HepG2 (cell line): ENCODE results near the gene HERC5. TPM values are rescaled to one million over a fixed set of nuclear protein-coding genes. Genes with fewer than 3 reads are reported as not detected.

ENCODE experiments used
- BORCS8-MEF2B ChIP-seq: sonication (generic); formaldehyde crosslinking; IDR thresholded peaks from 2 replicates; pipeline ENCODE4 v1.8.0; 2022; ENCODE audit warnings: mild to moderate bottlenecking, missing genetic modification reagents
- KLF11 ChIP-seq: IDR thresholded peaks from 2 replicates; pipeline ENCODE4 v1.6.1; 2016; ENCODE audit warnings: missing compliant biosample characterization
- SMAD3 ChIP-seq: sonication (generic); formaldehyde crosslinking; IDR thresholded peaks from 2 replicates; pipeline ENCODE4 v1.4.0; 2020; ENCODE audit warnings: missing genetic modification reagents
- TEAD3 ChIP-seq: optimal IDR thresholded peaks from 2 replicates; pipeline ENCODE3; 2016; ENCODE audit warnings: borderline replicate concordance
- ZNF224 ChIP-seq: sonication (generic); formaldehyde crosslinking; IDR thresholded peaks from 2 replicates; pipeline ENCODE4 v1.5.0; 2020; ENCODE audit warnings: mild to moderate bottlenecking, missing genetic modification reagents
- ZNF24 ChIP-seq: fragments of 450-650 bp; IDR thresholded peaks from 2 replicates; pipeline ENCODE4 v1.6.1; 2017; ENCODE audit warnings: antibody characterized with exemption, mild to moderate bottlenecking
- ZNF510 ChIP-seq: sonication (generic); formaldehyde crosslinking; IDR thresholded peaks from 2 replicates; pipeline ENCODE4 v1.4.0; 2020; ENCODE audit warnings: low read depth, mild to moderate bottlenecking, missing genetic modification reagents
- ZNF577 ChIP-seq: sonication (generic); formaldehyde crosslinking; IDR thresholded peaks from 2 replicates; pipeline ENCODE4 v1.4.0; 2020; ENCODE audit warnings: mild to moderate bottlenecking, low read depth, missing genetic modification reagents, borderline replicate concordance
- ZNF879 ChIP-seq: sonication (generic); formaldehyde crosslinking; IDR thresholded peaks from 2 replicates; pipeline ENCODE4 v1.8.1; 2023; ENCODE audit warnings: missing genetic modification reagents
- polyA plus RNA-seq, 8 experiments: library from polyadenylated mRNA; depleted of rRNA in 3 of 8; stranded (reverse) in 7 of 8; unstranded in 1 of 8; fragments of >200 nt; fragmentation: Illumina TruSeq in 4 of 8; extraction: Trizol in 4 of 8; gene quantifications; 2 replicates each; pipeline versions ENCODE4 v1.2.1 to v1.2.3, GENCODE V29; 2011 to 2016; ENCODE audit warnings: low read depth in 4 of 8, missing spikeins in 1 of 8, mixed read lengths in 1 of 8; ENCODE audit not compliant: insufficient read depth in 1 of 8
- total RNA-seq, 5 experiments: library from RNA; depleted of rRNA; stranded (reverse); fragments of >200 nt; fragmentation: Illumina TruSeq; extraction: Trizol; gene quantifications; 2 replicates each; pipeline ENCODE4 v1.2.3, GENCODE V29; 2016; ENCODE audit warnings: low read depth in 1 of 5
- TF ChIP-seq, protein P1 (sequence below): IDR thresholded peaks from 2 replicates; pipeline ENCODE4 v1.4.0; 2020; ENCODE audit warnings: mild to moderate bottlenecking, missing genetic modification reagents
- TF ChIP-seq, protein P2 (sequence below): sonication (generic); formaldehyde crosslinking; IDR thresholded peaks from 2 replicates; pipeline ENCODE4 v1.5.1; 2020; ENCODE audit warnings: missing genetic modification reagents, mild to moderate bottlenecking, borderline replicate concordance
- TF ChIP-seq, protein P3 (sequence below): sonication (generic); formaldehyde crosslinking; IDR thresholded peaks from 2 replicates; pipeline ENCODE4 v1.5.0; 2020; ENCODE audit warnings: mild to moderate bottlenecking, missing genetic modification reagents, moderate library complexity
- TF ChIP-seq, protein P4 (sequence below): sonication (generic); formaldehyde crosslinking; IDR thresholded peaks from 2 replicates; pipeline ENCODE4 v1.9.0; 2021; ENCODE audit warnings: mild to moderate bottlenecking, missing genetic modification reagents
- TF ChIP-seq, protein P5 (sequence below): sonication (generic); formaldehyde crosslinking; IDR thresholded peaks from 2 replicates; pipeline ENCODE4 v1.4.0; 2020; ENCODE audit warnings: missing genetic modification reagents

HERC5 gene
- total and polyA plus RNA-seq, 2 of the 13 experiments (the other 11 are each of a cell fraction or from before 2014, with no cell fraction given), result 0.13 to 0.33 TPM

DNA sequence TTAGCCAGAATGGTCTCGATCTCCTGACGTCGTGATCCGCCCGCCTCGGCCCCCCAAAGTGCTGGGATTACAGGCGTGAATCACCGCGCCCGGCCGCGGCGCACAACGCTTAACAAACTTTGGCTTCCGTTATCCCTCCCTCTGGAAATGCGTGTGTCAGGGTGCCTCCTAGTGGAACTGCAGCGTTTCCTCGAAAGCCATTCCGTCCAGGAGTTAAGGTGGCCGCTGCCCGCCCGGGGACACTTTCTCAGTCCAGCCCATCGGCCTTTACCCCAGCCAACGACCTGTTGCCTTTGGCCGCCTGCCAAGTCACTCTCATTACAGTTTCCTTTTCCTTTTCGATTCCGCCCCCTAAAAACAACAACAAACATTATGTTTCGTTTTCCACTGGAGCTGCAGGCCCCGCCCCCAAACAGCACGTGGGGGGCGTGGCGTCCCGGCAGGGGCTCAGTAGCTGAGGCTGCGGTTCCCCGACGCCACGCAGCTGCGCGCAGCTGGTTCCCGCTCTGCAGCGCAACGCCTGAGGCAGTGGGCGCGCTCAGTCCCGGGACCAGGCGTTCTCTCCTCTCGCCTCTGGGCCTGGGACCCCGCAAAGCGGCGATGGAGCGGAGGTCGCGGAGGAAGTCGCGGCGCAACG is at the start of gene HERC5 (continued):
- TF ChIP-seq, protein P1, sequence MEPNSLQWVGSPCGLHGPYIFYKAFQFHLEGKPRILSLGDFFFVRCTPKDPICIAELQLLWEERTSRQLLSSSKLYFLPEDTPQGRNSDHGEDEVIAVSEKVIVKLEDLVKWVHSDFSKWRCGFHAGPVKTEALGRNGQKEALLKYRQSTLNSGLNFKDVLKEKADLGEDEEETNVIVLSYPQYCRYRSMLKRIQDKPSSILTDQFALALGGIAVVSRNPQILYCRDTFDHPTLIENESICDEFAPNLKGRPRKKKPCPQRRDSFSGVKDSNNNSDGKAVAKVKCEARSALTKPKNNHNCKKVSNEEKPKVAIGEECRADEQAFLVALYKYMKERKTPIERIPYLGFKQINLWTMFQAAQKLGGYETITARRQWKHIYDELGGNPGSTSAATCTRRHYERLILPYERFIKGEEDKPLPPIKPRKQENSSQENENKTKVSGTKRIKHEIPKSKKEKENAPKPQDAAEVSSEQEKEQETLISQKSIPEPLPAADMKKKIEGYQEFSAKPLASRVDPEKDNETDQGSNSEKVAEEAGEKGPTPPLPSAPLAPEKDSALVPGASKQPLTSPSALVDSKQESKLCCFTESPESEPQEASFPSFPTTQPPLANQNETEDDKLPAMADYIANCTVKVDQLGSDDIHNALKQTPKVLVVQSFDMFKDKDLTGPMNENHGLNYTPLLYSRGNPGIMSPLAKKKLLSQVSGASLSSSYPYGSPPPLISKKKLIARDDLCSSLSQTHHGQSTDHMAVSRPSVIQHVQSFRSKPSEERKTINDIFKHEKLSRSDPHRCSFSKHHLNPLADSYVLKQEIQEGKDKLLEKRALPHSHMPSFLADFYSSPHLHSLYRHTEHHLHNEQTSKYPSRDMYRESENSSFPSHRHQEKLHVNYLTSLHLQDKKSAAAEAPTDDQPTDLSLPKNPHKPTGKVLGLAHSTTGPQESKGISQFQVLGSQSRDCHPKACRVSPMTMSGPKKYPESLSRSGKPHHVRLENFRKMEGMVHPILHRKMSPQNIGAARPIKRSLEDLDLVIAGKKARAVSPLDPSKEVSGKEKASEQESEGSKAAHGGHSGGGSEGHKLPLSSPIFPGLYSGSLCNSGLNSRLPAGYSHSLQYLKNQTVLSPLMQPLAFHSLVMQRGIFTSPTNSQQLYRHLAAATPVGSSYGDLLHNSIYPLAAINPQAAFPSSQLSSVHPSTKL (CRISPR knock-in tag), result peak; percentile 69
- TF ChIP-seq KLF11 (no peak), SMAD3 (CRISPR knock-in tag) (peak; percentile 81; the same call in 1 of the 2 replicates), ZNF510 (0 out of 2 replicates have a peak, but pooled peaks have one; percentile 28), ZNF24 (no peak), TEAD3 (peak; percentile 67), BORCS8-MEF2B (CRISPR knock-in tag) (peak; percentile 38; the same call in 1 of the 2 replicates), ZNF224 (0 out of 2 replicates have a peak, but pooled peaks have one; percentile 27), ZNF879 (CRISPR knock-in tag) (no peak), ZNF577 (CRISPR knock-in tag) (no peak)
- TF ChIP-seq, protein P2, sequence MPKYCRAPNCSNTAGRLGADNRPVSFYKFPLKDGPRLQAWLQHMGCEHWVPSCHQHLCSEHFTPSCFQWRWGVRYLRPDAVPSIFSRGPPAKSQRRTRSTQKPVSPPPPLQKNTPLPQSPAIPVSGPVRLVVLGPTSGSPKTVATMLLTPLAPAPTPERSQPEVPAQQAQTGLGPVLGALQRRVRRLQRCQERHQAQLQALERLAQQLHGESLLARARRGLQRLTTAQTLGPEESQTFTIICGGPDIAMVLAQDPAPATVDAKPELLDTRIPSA, result peak; percentile 64; the same call in 1 of the 2 replicates
- TF ChIP-seq, protein P3, sequence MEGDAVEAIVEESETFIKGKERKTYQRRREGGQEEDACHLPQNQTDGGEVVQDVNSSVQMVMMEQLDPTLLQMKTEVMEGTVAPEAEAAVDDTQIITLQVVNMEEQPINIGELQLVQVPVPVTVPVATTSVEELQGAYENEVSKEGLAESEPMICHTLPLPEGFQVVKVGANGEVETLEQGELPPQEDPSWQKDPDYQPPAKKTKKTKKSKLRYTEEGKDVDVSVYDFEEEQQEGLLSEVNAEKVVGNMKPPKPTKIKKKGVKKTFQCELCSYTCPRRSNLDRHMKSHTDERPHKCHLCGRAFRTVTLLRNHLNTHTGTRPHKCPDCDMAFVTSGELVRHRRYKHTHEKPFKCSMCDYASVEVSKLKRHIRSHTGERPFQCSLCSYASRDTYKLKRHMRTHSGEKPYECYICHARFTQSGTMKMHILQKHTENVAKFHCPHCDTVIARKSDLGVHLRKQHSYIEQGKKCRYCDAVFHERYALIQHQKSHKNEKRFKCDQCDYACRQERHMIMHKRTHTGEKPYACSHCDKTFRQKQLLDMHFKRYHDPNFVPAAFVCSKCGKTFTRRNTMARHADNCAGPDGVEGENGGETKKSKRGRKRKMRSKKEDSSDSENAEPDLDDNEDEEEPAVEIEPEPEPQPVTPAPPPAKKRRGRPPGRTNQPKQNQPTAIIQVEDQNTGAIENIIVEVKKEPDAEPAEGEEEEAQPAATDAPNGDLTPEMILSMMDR (CRISPR knock-in tag), result peak; percentile 88
- TF ChIP-seq, protein P4, sequence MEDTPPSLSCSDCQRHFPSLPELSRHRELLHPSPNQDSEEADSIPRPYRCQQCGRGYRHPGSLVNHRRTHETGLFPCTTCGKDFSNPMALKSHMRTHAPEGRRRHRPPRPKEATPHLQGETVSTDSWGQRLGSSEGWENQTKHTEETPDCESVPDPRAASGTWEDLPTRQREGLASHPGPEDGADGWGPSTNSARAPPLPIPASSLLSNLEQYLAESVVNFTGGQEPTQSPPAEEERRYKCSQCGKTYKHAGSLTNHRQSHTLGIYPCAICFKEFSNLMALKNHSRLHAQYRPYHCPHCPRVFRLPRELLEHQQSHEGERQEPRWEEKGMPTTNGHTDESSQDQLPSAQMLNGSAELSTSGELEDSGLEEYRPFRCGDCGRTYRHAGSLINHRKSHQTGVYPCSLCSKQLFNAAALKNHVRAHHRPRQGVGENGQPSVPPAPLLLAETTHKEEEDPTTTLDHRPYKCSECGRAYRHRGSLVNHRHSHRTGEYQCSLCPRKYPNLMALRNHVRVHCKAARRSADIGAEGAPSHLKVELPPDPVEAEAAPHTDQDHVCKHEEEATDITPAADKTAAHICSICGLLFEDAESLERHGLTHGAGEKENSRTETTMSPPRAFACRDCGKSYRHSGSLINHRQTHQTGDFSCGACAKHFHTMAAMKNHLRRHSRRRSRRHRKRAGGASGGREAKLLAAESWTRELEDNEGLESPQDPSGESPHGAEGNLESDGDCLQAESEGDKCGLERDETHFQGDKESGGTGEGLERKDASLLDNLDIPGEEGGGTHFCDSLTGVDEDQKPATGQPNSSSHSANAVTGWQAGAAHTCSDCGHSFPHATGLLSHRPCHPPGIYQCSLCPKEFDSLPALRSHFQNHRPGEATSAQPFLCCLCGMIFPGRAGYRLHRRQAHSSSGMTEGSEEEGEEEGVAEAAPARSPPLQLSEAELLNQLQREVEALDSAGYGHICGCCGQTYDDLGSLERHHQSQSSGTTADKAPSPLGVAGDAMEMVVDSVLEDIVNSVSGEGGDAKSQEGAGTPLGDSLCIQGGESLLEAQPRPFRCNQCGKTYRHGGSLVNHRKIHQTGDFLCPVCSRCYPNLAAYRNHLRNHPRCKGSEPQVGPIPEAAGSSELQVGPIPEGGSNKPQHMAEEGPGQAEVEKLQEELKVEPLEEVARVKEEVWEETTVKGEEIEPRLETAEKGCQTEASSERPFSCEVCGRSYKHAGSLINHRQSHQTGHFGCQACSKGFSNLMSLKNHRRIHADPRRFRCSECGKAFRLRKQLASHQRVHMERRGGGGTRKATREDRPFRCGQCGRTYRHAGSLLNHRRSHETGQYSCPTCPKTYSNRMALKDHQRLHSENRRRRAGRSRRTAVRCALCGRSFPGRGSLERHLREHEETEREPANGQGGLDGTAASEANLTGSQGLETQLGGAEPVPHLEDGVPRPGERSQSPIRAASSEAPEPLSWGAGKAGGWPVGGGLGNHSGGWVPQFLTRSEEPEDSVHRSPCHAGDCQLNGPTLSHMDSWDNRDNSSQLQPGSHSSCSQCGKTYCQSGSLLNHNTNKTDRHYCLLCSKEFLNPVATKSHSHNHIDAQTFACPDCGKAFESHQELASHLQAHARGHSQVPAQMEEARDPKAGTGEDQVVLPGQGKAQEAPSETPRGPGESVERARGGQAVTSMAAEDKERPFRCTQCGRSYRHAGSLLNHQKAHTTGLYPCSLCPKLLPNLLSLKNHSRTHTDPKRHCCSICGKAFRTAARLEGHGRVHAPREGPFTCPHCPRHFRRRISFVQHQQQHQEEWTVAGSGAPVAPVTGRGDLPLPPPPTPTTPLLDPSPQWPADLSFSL (CRISPR knock-in tag), result 0 out of 2 replicates have a peak, but pooled peaks have one; percentile 31
- TF ChIP-seq, protein P5, sequence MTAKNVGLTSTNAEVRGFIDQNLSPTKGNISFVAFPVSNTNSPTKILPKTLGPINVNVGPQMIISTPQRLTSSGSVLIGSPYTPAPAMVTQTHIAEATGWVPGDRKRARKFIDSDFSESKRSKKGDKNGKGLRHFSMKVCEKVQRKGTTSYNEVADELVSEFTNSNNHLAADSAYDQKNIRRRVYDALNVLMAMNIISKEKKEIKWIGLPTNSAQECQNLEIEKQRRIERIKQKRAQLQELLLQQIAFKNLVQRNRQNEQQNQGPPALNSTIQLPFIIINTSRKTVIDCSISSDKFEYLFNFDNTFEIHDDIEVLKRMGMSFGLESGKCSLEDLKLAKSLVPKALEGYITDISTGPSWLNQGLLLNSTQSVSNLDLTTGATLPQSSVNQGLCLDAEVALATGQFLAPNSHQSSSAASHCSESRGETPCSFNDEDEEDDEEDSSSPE (CRISPR knock-in tag), result peak; percentile 55; the same call in 1 of the 2 replicates
